Measurements from ENCODE around the gene CCK. TPM values are rescaled to one million over a fixed set of nuclear protein-coding genes. Genes with fewer than 3 reads are reported as not detected.

The CCK gene
- total RNA-seq, 1 donor from 2014 or later = not detected

DNA sequence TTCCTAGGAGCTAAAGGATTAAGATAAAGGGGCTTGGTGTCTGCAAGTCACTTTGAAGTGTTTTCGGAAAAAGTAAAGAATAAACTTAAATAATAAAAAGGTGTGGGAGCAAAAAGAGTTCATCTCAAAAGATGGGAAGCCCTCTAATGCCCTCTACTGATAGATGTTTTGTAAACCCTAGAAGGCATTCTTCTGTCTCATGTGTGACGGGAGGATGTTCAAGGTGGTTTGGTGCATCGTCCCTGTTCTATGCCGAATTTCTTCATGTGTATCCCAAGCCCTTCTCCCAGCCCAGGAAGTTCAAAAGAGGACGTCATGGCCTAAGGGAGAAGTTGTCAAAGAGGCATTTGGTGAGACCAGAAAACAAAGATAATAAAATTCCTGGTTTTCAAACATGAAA lies 37.2 kb downstream of the CCK start:
- peaks cover 4% of the 10 kb centered on the region for H3K4me1 ChIP-seq
- H3K9me3 ChIP-seq = no peaks in the 10 kb centered on the region
- H3K27ac ChIP-seq = no peak overlapping the region
- DNase-seq (ENCODE audit: extremely low spot score in 2 of 2) = no peak
- TF ChIP-seq POLR2AphosphoS5 (IDR thresholded peaks at IDR 0.05; ENCODE audit: insufficient read depth in 1 of 2, low read depth in 1 of 2) = no peak
- no peak for TF ChIP-seq CTCF (IDR thresholded peaks at IDR 0.05)
- TF ChIP-seq POLR2A (IDR thresholded peaks at IDR 0.05) = no peak
- peaks cover 0 to 9% of the 10 kb centered on the region in 2 donors for H3K36me3 ChIP-seq
- no peaks in the 10 kb centered on the region for H3K27me3 ChIP-seq
- H3K4me3 ChIP-seq = no peak overlapping the region
- intact Hi-C loops (cut with DNase I) = no loop called here

DNA sequence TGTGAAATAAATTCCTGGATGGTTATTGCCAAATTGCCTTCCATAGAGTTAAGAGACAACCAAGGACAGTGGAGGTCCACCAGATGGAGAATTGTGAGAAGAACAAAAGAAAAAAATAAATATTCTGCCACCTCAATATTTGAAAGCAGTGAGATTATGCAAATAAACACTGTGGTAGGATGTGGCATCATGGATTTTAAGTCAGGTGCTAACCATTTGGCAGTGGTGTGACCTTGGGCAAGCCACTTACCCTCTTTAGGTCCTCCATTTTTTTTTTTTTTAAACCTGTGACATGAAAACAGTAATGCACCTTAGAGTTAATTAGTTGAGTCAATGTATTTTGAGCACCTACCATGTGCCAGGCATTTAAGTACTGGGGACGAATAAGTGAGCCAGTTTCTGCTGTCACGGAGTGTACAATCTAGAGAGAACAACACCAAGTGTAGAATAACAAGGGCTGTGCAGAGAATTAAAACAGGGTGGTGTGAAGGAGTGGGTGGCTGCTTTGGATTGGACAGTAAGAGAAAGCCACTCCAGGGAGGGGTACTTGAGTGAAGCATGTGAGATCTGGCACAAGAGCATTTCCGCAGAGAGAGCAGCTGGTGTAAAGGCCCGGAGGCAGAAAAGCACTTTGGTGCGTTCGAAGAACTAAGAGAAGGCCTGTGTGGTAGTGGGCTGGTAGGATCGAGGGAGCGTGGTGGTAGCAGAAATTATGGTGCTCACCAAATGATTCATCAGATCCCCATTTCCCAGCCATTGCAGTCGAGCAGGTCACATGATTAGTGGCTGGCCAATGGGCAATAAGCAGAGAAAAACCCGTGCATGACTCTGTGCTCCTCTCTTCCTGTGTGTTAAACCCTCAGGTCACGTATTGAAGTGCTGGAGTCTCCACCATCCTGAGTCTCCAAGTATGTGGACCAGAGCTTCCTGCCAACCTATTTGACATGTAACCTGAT lies 39.2 kb downstream of the CCK start:
- Histone ChIP-seq H3K9me3 (no peaks in the 10 kb centered on the region), H3K27ac (no peak overlapping the region), H3K4me1 (peaks cover 4% of the 10 kb centered on the region), H3K4me3 (no peak overlapping the region), H3K27me3 (no peaks in the 10 kb centered on the region), H3K36me3 (peaks cover 0 to 26% of the 10 kb centered on the region in 2 donors)
- DNase-seq (ENCODE audit: extremely low spot score in 2 of 2) = no peak
- intact Hi-C loops (cut with DNase I) = no loop called here
- no peak for TF ChIP-seq POLR2A (IDR thresholded peaks at IDR 0.05)
- no peak for TF ChIP-seq POLR2AphosphoS5 (IDR thresholded peaks at IDR 0.05; ENCODE audit: insufficient read depth in 1 of 2, low read depth in 1 of 2)
- TF ChIP-seq CTCF (IDR thresholded peaks at IDR 0.05) = no peak

DNA sequence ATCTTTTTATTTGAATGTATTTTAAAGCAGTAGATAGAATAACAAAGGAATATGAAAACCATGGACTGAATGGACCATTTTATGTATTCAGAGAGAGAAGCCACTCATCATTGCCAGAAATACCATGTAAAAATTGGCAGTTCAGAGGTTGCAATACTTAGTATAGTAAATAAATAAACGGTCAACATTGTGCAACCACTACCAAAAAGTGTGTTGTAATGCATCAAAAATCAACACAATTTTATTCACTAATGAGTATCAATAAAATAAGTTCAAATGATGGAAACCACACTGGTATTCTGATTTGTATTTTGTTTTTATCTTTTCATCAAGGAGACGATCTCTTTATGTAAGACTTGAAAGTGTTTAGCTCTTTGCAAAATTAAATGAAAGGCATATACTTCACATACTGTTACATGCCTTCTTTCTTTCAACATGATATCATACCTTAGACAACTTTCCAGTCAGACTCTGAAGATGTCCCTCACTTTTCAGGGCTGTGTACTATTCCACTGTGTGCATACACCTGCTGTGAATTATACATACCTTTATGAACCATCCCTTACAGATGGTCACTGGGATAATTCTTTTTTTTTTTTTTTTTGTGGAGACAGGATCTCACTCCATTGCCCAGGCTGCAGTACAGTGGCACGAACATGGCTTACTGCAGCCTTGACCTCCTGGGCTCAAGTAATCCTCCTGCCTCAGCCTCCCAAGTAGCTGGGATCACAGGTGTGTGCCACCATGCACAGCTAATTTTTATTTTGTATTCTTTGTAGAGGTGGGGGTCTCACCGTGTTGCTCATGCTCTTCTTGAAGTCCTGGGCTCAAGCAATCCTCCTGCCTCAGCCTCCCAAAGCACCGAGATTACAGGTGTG lies 40.3 kb downstream of the CCK start:
- DNase-seq (ENCODE audit: extremely low spot score in 2 of 2) = no peak
- Histone ChIP-seq H3K9me3 (no peaks in the 10 kb centered on the region), H3K36me3 (peaks cover 0 to 26% of the 10 kb centered on the region in 2 donors), H3K4me3 (no peak overlapping the region), H3K4me1 (peaks cover 4% of the 10 kb centered on the region), H3K27me3 (no peaks in the 10 kb centered on the region), H3K27ac (peak overlapping the region; percentile 21)
- intact Hi-C loops (cut with DNase I) = no loop called here
- TF ChIP-seq CTCF (IDR thresholded peaks at IDR 0.05) (no peak), POLR2AphosphoS5 (IDR thresholded peaks at IDR 0.05; ENCODE audit: insufficient read depth in 1 of 2, low read depth in 1 of 2) (no peak)

DNA sequence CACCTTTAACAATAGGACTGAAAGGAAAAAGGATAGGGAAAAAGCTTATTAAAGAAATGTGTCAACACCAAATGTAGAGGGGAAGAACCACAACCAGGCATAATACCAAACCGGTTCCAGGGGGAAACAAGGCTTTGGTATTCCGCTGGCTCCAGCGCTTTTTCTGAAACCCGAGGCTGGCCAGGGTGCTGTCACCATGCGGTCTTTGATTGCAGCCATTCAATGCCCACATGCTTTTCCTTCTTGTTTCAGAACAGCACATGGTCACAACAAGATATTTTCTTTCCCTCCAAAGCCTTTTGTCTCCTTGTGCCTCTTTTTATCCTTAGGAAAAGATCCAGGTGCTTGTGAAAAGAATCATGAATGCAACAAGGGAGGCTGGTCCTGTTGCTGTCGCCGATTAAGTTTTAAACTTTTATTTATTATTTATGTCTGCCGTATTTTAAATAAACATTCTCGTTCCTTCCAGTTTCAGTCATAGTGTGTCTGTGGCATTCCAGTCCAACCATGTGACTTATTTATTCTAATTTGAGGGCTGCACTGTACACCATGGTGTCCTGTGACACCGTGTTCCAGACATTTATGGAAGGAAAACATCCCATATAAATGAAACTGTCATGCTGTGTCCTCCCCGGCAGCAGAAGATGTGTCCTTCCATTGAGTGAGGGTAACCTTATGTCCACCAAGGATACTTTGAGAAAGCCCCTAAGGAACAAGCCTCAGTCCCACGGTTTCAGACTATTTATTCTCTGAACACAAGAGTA lies 41.1 kb downstream of the CCK start:
- H3K36me3 ChIP-seq = peaks cover 0 to 31% of the 10 kb centered on the region in 2 donors
- no peaks in the 10 kb centered on the region for H3K9me3 ChIP-seq
- TF ChIP-seq POLR2AphosphoS5 (IDR thresholded peaks at IDR 0.05; ENCODE audit: insufficient read depth in 1 of 2, low read depth in 1 of 2) = peak in 1 of 2 donors; percentile 55
- no peak for TF ChIP-seq POLR2A (IDR thresholded peaks at IDR 0.05)
- no peak for TF ChIP-seq CTCF (IDR thresholded peaks at IDR 0.05)
- no peaks in the 10 kb centered on the region for H3K27me3 ChIP-seq
- H3K4me3 ChIP-seq = no peak overlapping the region
- H3K27ac ChIP-seq = peak overlapping the region; percentile 21
- DNase-seq (ENCODE audit: extremely low spot score in 2 of 2) = no peak
- H3K4me1 ChIP-seq = no peaks in the 10 kb centered on the region
- intact Hi-C loops (cut with DNase I) = no loop called here
